ENCODE measurements around the gene SLC40A1. TPM values are rescaled to one million over a fixed set of nuclear protein-coding genes. Genes with fewer than 3 reads are reported as not detected.

SLC40A1 gene
- total and polyA plus RNA-seq, 2 of the 13 experiments (the other 11 are each of a cell fraction or from before 2014, with no cell fraction given) = 10.6 to 24.9 TPM

DNA sequence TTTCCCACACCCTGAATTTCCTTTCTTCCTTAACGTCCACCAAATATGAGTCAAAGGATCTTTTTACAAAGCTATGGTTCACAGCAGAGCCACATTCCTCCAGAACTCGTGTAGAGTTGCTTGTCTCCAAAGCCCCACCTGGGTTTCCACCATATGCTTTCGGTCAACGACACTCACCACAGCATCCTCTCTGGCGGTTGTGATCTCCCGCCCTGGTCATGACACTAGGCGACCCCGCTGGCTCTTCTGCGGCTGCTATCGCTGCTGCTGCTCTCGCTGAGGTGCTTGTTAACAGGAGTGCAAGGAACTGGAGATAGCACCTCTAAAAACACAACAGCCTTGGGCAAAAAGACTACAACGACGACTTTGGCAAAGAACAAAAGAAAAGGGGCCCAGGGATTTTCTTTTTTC, 340 bp downstream of the SLC40A1 start (continued):
- TF ChIP-seq, protein P1, sequence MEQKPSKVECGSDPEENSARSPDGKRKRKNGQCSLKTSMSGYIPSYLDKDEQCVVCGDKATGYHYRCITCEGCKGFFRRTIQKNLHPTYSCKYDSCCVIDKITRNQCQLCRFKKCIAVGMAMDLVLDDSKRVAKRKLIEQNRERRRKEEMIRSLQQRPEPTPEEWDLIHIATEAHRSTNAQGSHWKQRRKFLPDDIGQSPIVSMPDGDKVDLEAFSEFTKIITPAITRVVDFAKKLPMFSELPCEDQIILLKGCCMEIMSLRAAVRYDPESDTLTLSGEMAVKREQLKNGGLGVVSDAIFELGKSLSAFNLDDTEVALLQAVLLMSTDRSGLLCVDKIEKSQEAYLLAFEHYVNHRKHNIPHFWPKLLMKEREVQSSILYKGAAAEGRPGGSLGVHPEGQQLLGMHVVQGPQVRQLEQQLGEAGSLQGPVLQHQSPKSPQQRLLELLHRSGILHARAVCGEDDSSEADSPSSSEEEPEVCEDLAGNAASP (CRISPR knock-in tag; IDR thresholded peaks at IDR 0.05; ENCODE audit: borderline replicate concordance) = peak; percentile 36; the same call in 1 of the 2 replicates
- TF ChIP-seq AHR (CRISPR knock-in tag; IDR thresholded peaks at IDR 0.05) = no peak
- TF ChIP-seq, protein P2, sequence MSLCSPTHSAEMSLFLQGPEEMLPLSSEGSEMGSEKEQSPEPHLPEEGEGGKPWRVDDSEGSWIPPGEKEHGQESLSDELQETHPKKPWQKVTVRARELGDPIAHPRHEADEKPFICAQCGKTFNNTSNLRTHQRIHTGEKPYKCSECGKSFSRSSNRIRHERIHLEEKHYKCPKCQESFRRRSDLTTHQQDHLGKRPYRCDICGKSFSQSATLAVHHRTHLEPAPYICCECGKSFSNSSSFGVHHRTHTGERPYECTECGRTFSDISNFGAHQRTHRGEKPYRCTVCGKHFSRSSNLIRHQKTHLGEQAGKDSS (CRISPR knock-in tag; IDR thresholded peaks at IDR 0.05; ENCODE audit: borderline replicate concordance, low read depth) = 0 out of 2 replicates have a peak, but pooled peaks have one; percentile 5
- no peak for TF ChIP-seq TRIM24 (CRISPR knock-in tag; IDR thresholded peaks at IDR 0.05)
- no peak for TF ChIP-seq ZNF775 (CRISPR knock-in tag; IDR thresholded peaks at IDR 0.05; ENCODE audit: borderline replicate concordance)
- no peak for TF ChIP-seq SALL2 (CRISPR knock-in tag; IDR thresholded peaks at IDR 0.05)
- TF ChIP-seq ZSCAN31 (CRISPR knock-in tag; IDR thresholded peaks at IDR 0.05; ENCODE audit: low read depth) = no peak
- TF ChIP-seq ZC3H4 (CRISPR knock-in tag; IDR thresholded peaks at IDR 0.05; ENCODE audit: borderline replicate concordance) = 0 out of 2 replicates have a peak, but pooled peaks have one; percentile 52
- no peak for TF ChIP-seq CEBPG (CRISPR knock-in tag; IDR thresholded peaks at IDR 0.05)
- TF ChIP-seq CENPX (CRISPR knock-in tag; IDR thresholded peaks at IDR 0.05) = no peak
- TF ChIP-seq, protein P3, sequence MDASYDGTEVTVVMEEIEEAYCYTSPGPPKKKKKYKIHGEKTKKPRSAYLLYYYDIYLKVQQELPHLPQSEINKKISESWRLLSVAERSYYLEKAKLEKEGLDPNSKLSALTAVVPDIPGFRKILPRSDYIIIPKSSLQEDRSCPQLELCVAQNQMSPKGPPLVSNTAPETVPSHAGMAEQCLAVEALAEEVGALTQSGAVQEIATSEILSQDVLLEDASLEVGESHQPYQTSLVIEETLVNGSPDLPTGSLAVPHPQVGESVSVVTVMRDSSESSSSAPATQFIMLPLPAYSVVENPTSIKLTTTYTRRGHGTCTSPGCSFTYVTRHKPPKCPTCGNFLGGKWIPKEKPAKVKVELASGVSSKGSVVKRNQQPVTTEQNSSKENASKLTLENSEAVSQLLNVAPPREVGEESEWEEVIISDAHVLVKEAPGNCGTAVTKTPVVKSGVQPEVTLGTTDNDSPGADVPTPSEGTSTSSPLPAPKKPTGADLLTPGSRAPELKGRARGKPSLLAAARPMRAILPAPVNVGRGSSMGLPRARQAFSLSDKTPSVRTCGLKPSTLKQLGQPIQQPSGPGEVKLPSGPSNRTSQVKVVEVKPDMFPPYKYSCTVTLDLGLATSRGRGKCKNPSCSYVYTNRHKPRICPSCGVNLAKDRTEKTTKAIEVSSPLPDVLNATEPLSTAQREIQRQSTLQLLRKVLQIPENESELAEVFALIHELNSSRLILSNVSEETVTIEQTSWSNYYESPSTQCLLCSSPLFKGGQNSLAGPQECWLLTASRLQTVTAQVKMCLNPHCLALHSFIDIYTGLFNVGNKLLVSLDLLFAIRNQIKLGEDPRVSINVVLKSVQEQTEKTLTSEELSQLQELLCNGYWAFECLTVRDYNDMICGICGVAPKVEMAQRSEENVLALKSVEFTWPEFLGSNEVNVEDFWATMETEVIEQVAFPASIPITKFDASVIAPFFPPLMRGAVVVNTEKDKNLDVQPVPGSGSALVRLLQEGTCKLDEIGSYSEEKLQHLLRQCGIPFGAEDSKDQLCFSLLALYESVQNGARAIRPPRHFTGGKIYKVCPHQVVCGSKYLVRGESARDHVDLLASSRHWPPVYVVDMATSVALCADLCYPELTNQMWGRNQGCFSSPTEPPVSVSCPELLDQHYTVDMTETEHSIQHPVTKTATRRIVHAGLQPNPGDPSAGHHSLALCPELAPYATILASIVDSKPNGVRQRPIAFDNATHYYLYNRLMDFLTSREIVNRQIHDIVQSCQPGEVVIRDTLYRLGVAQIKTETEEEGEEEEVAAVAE (CRISPR knock-in tag; IDR thresholded peaks at IDR 0.05; ENCODE audit: borderline replicate concordance) = no peak
- TF ChIP-seq YEATS2 (CRISPR knock-in tag; IDR thresholded peaks at IDR 0.05; ENCODE audit: borderline replicate concordance) = no peak
- no peak for TF ChIP-seq SNRNP70 (IDR thresholded peaks at IDR 0.05; ENCODE audit: low read depth, low read length)
- TF ChIP-seq KAT8 (CRISPR knock-in tag; IDR thresholded peaks at IDR 0.05) = no peak
- TF ChIP-seq, protein P4, sequence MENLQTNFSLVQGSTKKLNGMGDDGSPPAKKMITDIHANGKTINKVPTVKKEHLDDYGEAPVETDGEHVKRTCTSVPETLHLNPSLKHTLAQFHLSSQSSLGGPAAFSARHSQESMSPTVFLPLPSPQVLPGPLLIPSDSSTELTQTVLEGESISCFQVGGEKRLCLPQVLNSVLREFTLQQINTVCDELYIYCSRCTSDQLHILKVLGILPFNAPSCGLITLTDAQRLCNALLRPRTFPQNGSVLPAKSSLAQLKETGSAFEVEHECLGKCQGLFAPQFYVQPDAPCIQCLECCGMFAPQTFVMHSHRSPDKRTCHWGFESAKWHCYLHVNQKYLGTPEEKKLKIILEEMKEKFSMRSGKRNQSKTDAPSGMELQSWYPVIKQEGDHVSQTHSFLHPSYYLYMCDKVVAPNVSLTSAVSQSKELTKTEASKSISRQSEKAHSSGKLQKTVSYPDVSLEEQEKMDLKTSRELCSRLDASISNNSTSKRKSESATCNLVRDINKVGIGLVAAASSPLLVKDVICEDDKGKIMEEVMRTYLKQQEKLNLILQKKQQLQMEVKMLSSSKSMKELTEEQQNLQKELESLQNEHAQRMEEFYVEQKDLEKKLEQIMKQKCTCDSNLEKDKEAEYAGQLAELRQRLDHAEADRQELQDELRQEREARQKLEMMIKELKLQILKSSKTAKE (CRISPR knock-in tag; IDR thresholded peaks at IDR 0.05; ENCODE audit: borderline replicate concordance) = 0 out of 2 replicates have a peak, but pooled peaks have one; percentile 20
- TF ChIP-seq, protein P5, sequence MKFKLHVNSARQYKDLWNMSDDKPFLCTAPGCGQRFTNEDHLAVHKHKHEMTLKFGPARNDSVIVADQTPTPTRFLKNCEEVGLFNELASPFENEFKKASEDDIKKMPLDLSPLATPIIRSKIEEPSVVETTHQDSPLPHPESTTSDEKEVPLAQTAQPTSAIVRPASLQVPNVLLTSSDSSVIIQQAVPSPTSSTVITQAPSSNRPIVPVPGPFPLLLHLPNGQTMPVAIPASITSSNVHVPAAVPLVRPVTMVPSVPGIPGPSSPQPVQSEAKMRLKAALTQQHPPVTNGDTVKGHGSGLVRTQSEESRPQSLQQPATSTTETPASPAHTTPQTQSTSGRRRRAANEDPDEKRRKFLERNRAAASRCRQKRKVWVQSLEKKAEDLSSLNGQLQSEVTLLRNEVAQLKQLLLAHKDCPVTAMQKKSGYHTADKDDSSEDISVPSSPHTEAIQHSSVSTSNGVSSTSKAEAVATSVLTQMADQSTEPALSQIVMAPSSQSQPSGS (CRISPR knock-in tag; IDR thresholded peaks at IDR 0.05) = 0 out of 2 replicates have a peak, but pooled peaks have one; percentile 4
- TF ChIP-seq ZNF619 (CRISPR knock-in tag; IDR thresholded peaks at IDR 0.05) = no peak
- TF ChIP-seq TEAD2 (CRISPR knock-in tag; IDR thresholded peaks at IDR 0.05) = no peak
- TF ChIP-seq NFE2L2 (IDR thresholded peaks at IDR 0.05; ENCODE audit: low read length) = no peak
- no peak for TF ChIP-seq MTA1 (CRISPR knock-in tag; IDR thresholded peaks at IDR 0.05; ENCODE audit: borderline replicate concordance)
